Measurements from ENCODE around the gene FBXL7.

- TF ChIP-seq CTCF (IDR thresholded peaks at IDR 0.05), result no peak
- no peak for TF ChIP-seq POLR2A (IDR thresholded peaks at IDR 0.05)
Measured at GRCh38 chr5:15635289-15635616, 135.3 kb downstream of the FBXL7 start.

All from lower leg skin (tissue), 3 donors.